K562 (cell line): ENCODE data around the gene VAPB. TPM values are rescaled to one million over a fixed set of nuclear protein-coding genes. Genes with fewer than 3 reads are reported as not detected.
A peak's percentile ranks its signal among the peaks of the same experiment; 100 is the strongest.

Experiments used
- ATAC-seq: fragments of 200-7000 bp; cut with Tn5 transposase; 3 replicates; pipeline ENCODE4 v1.9.1; 2020; ENCODE audit warnings: moderate library complexity
- BruUV-seq: library from RNA; stranded (reverse); fragments of 400-500 nt; replicated peaks from 2 replicates; lab custom pipeline; 2021; lab: Mats Ljungman, UMichigan
- CTCF ChIA-PET: fragments of 300-600 bp; formaldehyde crosslinking; extraction: SDS; loops from one replicate; lab custom pipeline; 2021; ENCODE audit warnings: low intra/inter-chr PET ratio; lab: Yijun Ruan, JAX
- POLR2A ChIA-PET: fragments of 300-600, 350-650 bp; sonication (Branson Sonifier 250); formaldehyde crosslinking; extraction: SDS; loops from one replicate; lab custom pipeline; 2021; ENCODE audit warnings: antibody characterized with exemption, inconsistent platforms; lab: Yijun Ruan, JAX
- DNase-seq, 4 experiments: peaks; one replicate each; pipeline versions ENCODE4 v3.0.0 to v3.0.0-alpha.2; 2011 to 2018; ENCODE audit warnings: low spot score in 3 of 4, mixed read lengths in 3 of 4; ENCODE audit errors: extremely low read depth in 1 of 4
- FAIRE-seq: peaks from 2 replicates; lab custom pipeline; 2011; peaks lifted over from hg19 to GRCh38; lab: Jason Lieb, UNC
- H2AFZ ChIP-seq: 2 replicates; pipeline ENCODE4 v1.6.0; 2011; ENCODE audit warnings: low read depth, low read length, control low read depth, inconsistent platforms
- H3K27ac ChIP-seq: fragments of 200-600 bp; 3 replicates; pipeline ENCODE4 v1.8.0; 2011; ENCODE audit warnings: low read depth, mild to moderate bottlenecking, control low read depth, inconsistent platforms, low read length, moderate library complexity, mixed read lengths; ENCODE audit errors: extremely low read depth
- H3K27me3 ChIP-seq, 2 experiments: fragments of 300-600 bp in 1 of 2; 2 replicates in 1 of 2; 3 replicates in 1 of 2; pipeline versions ENCODE4 v1.6.0 to v1.8.0; 2011; ENCODE audit warnings: inconsistent platforms in 2 of 2, low read length in 2 of 2, mild to moderate bottlenecking in 1 of 2, mixed read lengths in 1 of 2, moderate library complexity in 1 of 2; ENCODE audit not compliant: control insufficient read depth in 2 of 2, insufficient read depth in 2 of 2
- H3K36me3 ChIP-seq: fragments of 300-600 bp; 3 replicates; pipeline ENCODE4 v1.8.0; 2011; ENCODE audit warnings: mild to moderate bottlenecking, low read length, inconsistent platforms; ENCODE audit not compliant: control insufficient read depth, insufficient read depth
- H3K4me1 ChIP-seq, 2 experiments: fragments of 200-600 bp in 1 of 2; replicated peaks in 1 of 2; 2 replicates in 1 of 2; 3 replicates in 1 of 2; pipeline versions ENCODE4 v1.5.1 to v1.8.0; 2011; ENCODE audit warnings: inconsistent platforms in 2 of 2, low read length in 2 of 2, mild to moderate bottlenecking in 1 of 2, mixed read lengths in 1 of 2, moderate library complexity in 1 of 2; ENCODE audit not compliant: control insufficient read depth in 2 of 2, insufficient read depth in 2 of 2
- H3K4me2 ChIP-seq: 2 replicates; pipeline ENCODE4 v1.6.1; 2011; ENCODE audit warnings: low read length, control low read depth, inconsistent platforms, mixed read lengths; ENCODE audit not compliant: insufficient read depth
- H3K4me3 ChIP-seq: fragments of 200-600 bp; sonication (generic), shearing (Covaris generic); 2 replicates; pipeline ENCODE4 v1.5.1; 2016; ENCODE audit warnings: control low read depth, inconsistent platforms
- H3K79me2 ChIP-seq: fragments of 200-600 bp; 3 replicates; pipeline ENCODE4 v1.8.0; 2011; ENCODE audit warnings: low read length, inconsistent platforms; ENCODE audit not compliant: control insufficient read depth, insufficient read depth
- H3K9ac ChIP-seq, 2 experiments: 2 replicates each; pipeline versions ENCODE4 v1.6.0 to v1.6.1; 2011; ENCODE audit warnings: low read depth in 2 of 2, low read length in 2 of 2, control low read depth in 1 of 2, inconsistent platforms in 1 of 2, mild to moderate bottlenecking in 1 of 2, mixed read lengths in 1 of 2; ENCODE audit not compliant: insufficient read depth in 1 of 2
- H3K9me1 ChIP-seq: one replicate; pipeline ENCODE4 v1.6.0; 2011; ENCODE audit warnings: inconsistent platforms, mild to moderate bottlenecking, low read length, moderate library complexity; ENCODE audit not compliant: control insufficient read depth, insufficient read depth
- H3K9me3 ChIP-seq: replicated peaks from 2 replicates; pipeline ENCODE4 v1.5.1; 2011; ENCODE audit warnings: low read depth, low read length, inconsistent platforms; ENCODE audit not compliant: control insufficient read depth, insufficient read depth
- H4K20me1 ChIP-seq: replicated peaks from 2 replicates; pipeline ENCODE4 v1.6.1; 2011; ENCODE audit warnings: low read length, inconsistent platforms, mixed read lengths; ENCODE audit not compliant: control insufficient read depth, insufficient read depth
- C11orf30 ChIP-seq: fragments of 450-650 bp; IDR thresholded peaks from 2 replicates; pipeline ENCODE4 v1.6.1; 2016; ENCODE audit warnings: low read depth, mild to moderate bottlenecking
- DDX20 ChIP-seq: fragments of 450-650 bp; IDR thresholded peaks from 2 replicates; pipeline ENCODE4 v1.6.1; 2016; ENCODE audit warnings: missing genetic modification characterization, low read depth, mild to moderate bottlenecking, missing compliant biosample characterization, moderate library complexity
- MAFK ChIP-seq: IDR thresholded peaks from 2 replicates; pipeline ENCODE4 v1.6.1; 2011; ENCODE audit warnings: low read length, improper control_type of control experiment
- MED1 ChIP-seq: sonication (generic); formaldehyde crosslinking; IDR thresholded peaks from 2 replicates; pipeline ENCODE4 v1.8.1; 2023; ENCODE audit warnings: missing genetic modification reagents, borderline replicate concordance
- NR4A1 ChIP-seq, 2 experiments: fragments of 250-450 bp in 1 of 2; fragments of 450-650 bp in 1 of 2; sonication (Bioruptor Pico) in 1 of 2; IDR thresholded peaks; 2 replicates each; pipeline versions ENCODE4 v1.4.0 to v1.6.1; 2016 to 2020; ENCODE audit warnings: mild to moderate bottlenecking in 2 of 2, missing compliant biosample characterization in 1 of 2, missing genetic modification characterization in 1 of 2, moderate library complexity in 1 of 2
- RBM34 ChIP-seq: fragments of 200-400 bp; formaldehyde crosslinking; IDR thresholded peaks from 2 replicates; pipeline ENCODE4 v1.6.1; 2018; ENCODE audit warnings: low read length, borderline replicate concordance; ENCODE audit not compliant: insufficient read depth
- RHOXF2B ChIP-seq: fragments of 250-450 bp; sonication (Bioruptor Pico); conservative IDR thresholded peaks from 2 replicates; pipeline ENCODE4 v1.5.1; 2021
- RNF2 ChIP-seq: sonication (generic); IDR thresholded peaks from 2 replicates; pipeline ENCODE4 v1.6.1; 2016
- SRSF7 ChIP-seq: fragments of 200-400 bp; formaldehyde crosslinking; optimal IDR thresholded peaks from 2 replicates; pipeline ENCODE3; 2017; ENCODE audit warnings: mild to moderate bottlenecking, low read depth, low read length
- ZBED1 ChIP-seq: IDR thresholded peaks from 2 replicates; pipeline ENCODE4 v1.6.1; 2014
- ZNF316 ChIP-seq: fragments of 450-650 bp; IDR thresholded peaks from 2 replicates; pipeline ENCODE4 v1.6.1; 2016
- ZNF586 ChIP-seq: fragments of 450-650 bp; formaldehyde crosslinking; conservative IDR thresholded peaks from 2 replicates; pipeline ENCODE4 v1.4.0; 2020; ENCODE audit warnings: mild to moderate bottlenecking, moderate library complexity
- ZNF77 ChIP-seq: fragments of 250-450 bp; sonication (Bioruptor Pico); IDR thresholded peaks from 2 replicates; pipeline ENCODE4 v1.5.0; 2020
- WGBS: fragments of 100-300 bp; shearing (Covaris generic); methylation state at CpG from one replicate; pipeline ENCODE4 v1.1.6; 2016; ENCODE audit warnings: low coverage, mixed read lengths; ENCODE audit not compliant: insufficient coverage; ENCODE audit errors: missing lambda C conversion rate; 5-methylcytosine and 5-hydroxymethylcytosine counted together
- in situ Hi-C: fragments of 300-500 bp; cut with MboI; formaldehyde crosslinking; loops from 4 replicates; pipeline ENCODE4 v1.15.0; 2018; ENCODE audit warnings: inconsistent platforms, mixed read lengths
- intact Hi-C: fragments of 100-400 bp; cut with micrococcal nuclease; formaldehyde crosslinking; loops from 2 replicates; pipeline ENCODE4 v1.14.2; 2022
- polyA plus RNA-seq, 8 experiments: library from polyadenylated mRNA; depleted of rRNA in 4 of 8; stranded (reverse) in 5 of 8; unstranded in 3 of 8; fragments of >200 nt; fragmentation: Nextera tagmentation in 2 of 8; fragmentation: Illumina TruSeq in 1 of 8; extraction: Ambion mirVana in 2 of 8; extraction: Trizol in 1 of 8; gene quantifications; 2 replicates each; pipeline versions ENCODE4 v1.2.1 to v1.2.3, GENCODE V29; 2011 to 2014; ENCODE audit warnings: inconsistent platforms in 1 of 8, missing spikeins in 1 of 8
- total RNA-seq, 7 experiments: library from RNA; depleted of rRNA in 6 of 7; stranded (reverse); fragments of >200 nt in 6 of 7; fragmentation: Illumina TruSeq in 2 of 7; extraction: Trizol in 2 of 7; gene quantifications; 2 replicates each; pipeline versions ENCODE4 v1.2.1 to v1.2.3, GENCODE V29; 2011 to 2021; ENCODE audit warnings: low replicate concordance in 1 of 7

Gene VAPB
- total and polyA plus RNA-seq, 9 of the 15 experiments (the other 6 are each of a cell fraction or from before 2014, with no cell fraction given): 3.4 to 51.0 (median 27.9) TPM

DNA sequence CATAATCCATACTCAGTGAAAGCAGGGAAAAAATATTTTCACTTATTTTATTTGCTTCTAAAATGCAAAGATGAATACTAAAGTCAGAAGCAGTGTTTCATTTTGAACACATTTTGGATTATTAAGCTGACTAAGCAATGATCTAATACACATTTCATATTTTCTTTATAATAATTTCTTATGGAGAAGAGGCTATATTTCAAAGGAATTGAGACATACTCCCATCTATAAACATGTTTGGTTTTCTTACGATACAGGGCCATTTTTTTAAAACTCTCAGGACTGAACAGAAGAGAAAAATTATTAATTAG lies 26.9 kb upstream of the VAPB start:
- TF ChIP-seq MED1 (CRISPR knock-in tag) (no peak), DDX20 (tag) (no peak), MAFK (peak; percentile 22; the same call in 1 of the 2 replicates), SRSF7 (no peak), RNF2 (no peak), RHOXF2B (no peak), ZBED1 (no peak), RBM34 (no peak), NR4A1 (CRISPR knock-in tag; IDR thresholded peaks at IDR 0.05) (no peak), NR4A1 (tag; IDR thresholded peaks at IDR 0.05) (no peak), C11orf30 (peak; percentile 48), ZNF316 (peak; percentile 61), ZNF77 (CRISPR knock-in tag) (no peak), ZNF586 (CRISPR knock-in tag) (no peak)
- Histone ChIP-seq H3K9me1 (no peaks in the 10 kb centered on the region), H4K20me1 (0 out of 2 replicates have a peak, but pooled peaks cover 3% of the 10 kb centered on the region), H3K79me2 (no peaks in the 10 kb centered on the region), H3K4me2 (no peak overlapping the region), H3K27me3 (no peaks in the 10 kb centered on the region), H3K27ac (no peak overlapping the region), H2AFZ (no peak overlapping the region), H3K9ac (no peak overlapping the region), H3K4me3 (no peak overlapping the region), H3K36me3 (peaks cover 47% of the 10 kb centered on the region; the same call in 2 of the 3 replicates), H3K9me3 (no peaks in the 10 kb centered on the region), H3K4me1 (no peaks in the 10 kb centered on the region)
- CTCF ChIA-PET: no interaction called here
- POLR2A ChIA-PET: interaction anchor here (1.2 to 2.9 kb wide), 2 partner anchors 9 to 27 kb away, joined by 3 to 8 read pairs; partner anchors contain the start of gene VAPB
- no TSS peak for BruUV-seq
- DNase-seq: no peak
- ATAC-seq: no peak
- intact Hi-C loops: no loop called here
- WGBS: 100% methylated on average over 1 of the region's 1 CpG
- FAIRE-seq: no peak
- in situ Hi-C loops: no loop called here
